ENCODE data around the gene CTNNA2.

DNA sequence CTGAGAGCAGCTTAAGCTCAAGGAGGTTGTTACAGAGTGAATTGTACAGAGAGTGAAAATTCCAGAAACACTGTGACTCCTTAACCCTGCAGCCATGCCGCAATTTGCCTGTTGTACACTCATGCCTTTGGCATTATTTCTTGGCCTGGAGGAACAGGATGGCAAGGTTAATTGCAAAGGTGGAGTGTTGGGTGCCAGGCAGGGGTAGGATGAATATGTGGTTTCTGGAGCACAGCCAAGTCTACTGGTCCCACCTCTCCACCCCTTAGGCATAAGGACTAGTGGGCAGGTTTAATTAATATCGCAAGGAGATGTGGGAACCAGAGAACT, 541.5 kb downstream of the CTNNA2 start:
- TF ChIP-seq EZH2phosphoT487 (IDR thresholded peaks at IDR 0.05; ENCODE audit: borderline replicate concordance, low read depth) (no peak), YY1 (IDR thresholded peaks at IDR 0.05; ENCODE audit: low read depth) (no peak)
- TF ChIP-seq, protein P1, sequence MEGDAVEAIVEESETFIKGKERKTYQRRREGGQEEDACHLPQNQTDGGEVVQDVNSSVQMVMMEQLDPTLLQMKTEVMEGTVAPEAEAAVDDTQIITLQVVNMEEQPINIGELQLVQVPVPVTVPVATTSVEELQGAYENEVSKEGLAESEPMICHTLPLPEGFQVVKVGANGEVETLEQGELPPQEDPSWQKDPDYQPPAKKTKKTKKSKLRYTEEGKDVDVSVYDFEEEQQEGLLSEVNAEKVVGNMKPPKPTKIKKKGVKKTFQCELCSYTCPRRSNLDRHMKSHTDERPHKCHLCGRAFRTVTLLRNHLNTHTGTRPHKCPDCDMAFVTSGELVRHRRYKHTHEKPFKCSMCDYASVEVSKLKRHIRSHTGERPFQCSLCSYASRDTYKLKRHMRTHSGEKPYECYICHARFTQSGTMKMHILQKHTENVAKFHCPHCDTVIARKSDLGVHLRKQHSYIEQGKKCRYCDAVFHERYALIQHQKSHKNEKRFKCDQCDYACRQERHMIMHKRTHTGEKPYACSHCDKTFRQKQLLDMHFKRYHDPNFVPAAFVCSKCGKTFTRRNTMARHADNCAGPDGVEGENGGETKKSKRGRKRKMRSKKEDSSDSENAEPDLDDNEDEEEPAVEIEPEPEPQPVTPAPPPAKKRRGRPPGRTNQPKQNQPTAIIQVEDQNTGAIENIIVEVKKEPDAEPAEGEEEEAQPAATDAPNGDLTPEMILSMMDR (IDR thresholded peaks at IDR 0.05), result no peak

Measured in SK-N-SH (cell line).